ENCODE data around the gene XYLT1. TPM values are rescaled to one million over a fixed set of nuclear protein-coding genes. Genes with fewer than 3 reads are reported as not detected.
A peak's percentile ranks its signal among the peaks of the same experiment; 100 is the strongest.

XYLT1 gene
- total and polyA plus RNA-seq, 9 of the 15 experiments (the other 6 are each of a cell fraction or from before 2014, with no cell fraction given) = 0.03 to 0.09 (median 0.08) TPM; not detected in 6

- TF ChIP-seq PBX2 (CRISPR knock-in tag; IDR thresholded peaks at IDR 0.05; ENCODE audit: low read depth) (no peak), PBX2 (tag; conservative IDR thresholded peaks at IDR 0.05; ENCODE audit: low read depth) (no peak)
These were observed 1.1 kb upstream of the XYLT1 start (continued) for GRCh38 chr16:17471719-17472461.

GRCh38 chr16:17470182-17470907 is 415 bp downstream of the XYLT1 start:
- H3K9me3 ChIP-seq (replicated peaks; ENCODE audit: control insufficient read depth, insufficient read depth, low read depth, low read length) = no peaks in the 10 kb centered on the region
- ChIA-PET CTCF (ENCODE audit: low intra/inter-chr PET ratio) (no interaction called here), POLR2A (no interaction called here)
- H3K27me3 ChIP-seq (ENCODE audit: control insufficient read depth in 2 of 2, insufficient read depth in 2 of 2, low read length in 2 of 2) = peaks cover 41 to 67% of the 10 kb centered on the region in 2 experiments
- no peak overlapping the region for H2AFZ ChIP-seq (ENCODE audit: low read depth, low read length)
- in situ Hi-C loops (cut with MboI) (no loop called here), intact Hi-C loops (cut with micrococcal nuclease) (no loop called here)
- no peak overlapping the region for H3K4me2 ChIP-seq (ENCODE audit: insufficient read depth, low read length)
- H3K79me2 ChIP-seq (ENCODE audit: control insufficient read depth, insufficient read depth, low read length) = no peaks in the 10 kb centered on the region
- H3K9ac ChIP-seq (ENCODE audit: insufficient read depth in 1 of 2, low read depth in 2 of 2, low read length in 2 of 2) = no peak overlapping the region; a peak in 1 of 4 replicates
- BruUV-seq (replicated peaks) = no TSS peak
- peaks cover 0 to 10% of the 10 kb centered on the region in 2 experiments; a peak in 2 of 5 replicates for H3K4me1 ChIP-seq (replicated peaks in 1 of 2; ENCODE audit: control insufficient read depth in 2 of 2, insufficient read depth in 2 of 2, low read length in 2 of 2)
- no peaks in the 10 kb centered on the region for H3K36me3 ChIP-seq (ENCODE audit: control insufficient read depth, insufficient read depth, low read length)
- ATAC-seq (no peak), DNase-seq (ENCODE audit: extremely low read depth in 1 of 4, low spot score in 3 of 4) (peak in 2 of 4 experiments; percentile 37 to 50), FAIRE-seq (no peak)
- WGBS (ENCODE audit: insufficient coverage, low coverage, missing lambda C conversion rate) = 4% methylated on average over 17 of the region's 95 CpGs
- H4K20me1 ChIP-seq (replicated peaks; ENCODE audit: control insufficient read depth, insufficient read depth, low read length) = peaks cover 16% of the 10 kb centered on the region
- no peaks in the 10 kb centered on the region for H3K9me1 ChIP-seq (ENCODE audit: control insufficient read depth, insufficient read depth, low read length)
- H3K4me3 ChIP-seq = peak overlapping the region; percentile 6; the same call in 1 of the 2 replicates
- no peak overlapping the region for H3K27ac ChIP-seq (ENCODE audit: extremely low read depth, low read depth, low read length)
- TF ChIP-seq XRCC3 (IDR thresholded peaks at IDR 0.05) (no peak), MECOM (CRISPR knock-in tag; IDR thresholded peaks at IDR 0.05) (no peak), ZEB2 (IDR thresholded peaks at IDR 0.05) (no peak), CREB3 (tag; conservative IDR thresholded peaks at IDR 0.05; ENCODE audit: low read depth) (no peak), NR0B1 (IDR thresholded peaks at IDR 0.05; ENCODE audit: partially characterized antibody) (no peak), ZBTB1 (CRISPR knock-in tag; IDR thresholded peaks at IDR 0.05; ENCODE audit: borderline replicate concordance, low read depth) (no peak), ZNF589 (CRISPR knock-in tag; IDR thresholded peaks at IDR 0.05; ENCODE audit: low read depth) (no peak), SMAD1 (IDR thresholded peaks at IDR 0.05; ENCODE audit: low read depth, low read length, partially characterized antibody) (no peak), TARDBP (IDR thresholded peaks at IDR 0.05) (no peak), NONO (IDR thresholded peaks at IDR 0.05; ENCODE audit: low read depth in 2 of 2, low read length in 1 of 2) (no peak), HIVEP1 (CRISPR knock-in tag; IDR thresholded peaks at IDR 0.05) (no peak), ZNF41 (CRISPR knock-in tag; conservative IDR thresholded peaks at IDR 0.05) (no peak), GTF2E2 (tag; IDR thresholded peaks at IDR 0.05) (no peak)

Data from K562 (cell line).